ENCODE data around the gene DCAF4.

- TF ChIP-seq CTCF (IDR thresholded peaks at IDR 0.05): no peak
- no peak for TF ChIP-seq POLR2A (IDR thresholded peaks at IDR 0.05)
Measured at GRCh38 chr14:72881543-72881942, 44.7 kb upstream of the DCAF4 start.
